Activated CD8-positive, alpha-beta memory T cell treated with anti-CD3 and anti-CD28 coated beads, Interleukin-2, amount 50 U/mL, for 24 hours (primary cell): Measurements from ENCODE around the gene TSPAN16.

Experiments
- DNase-seq: peaks from one replicate; pipeline ENCODE4 v3.0.0-alpha.2; 2020; ENCODE audit errors: extremely low read depth

Gene TSPAN16, protein sequence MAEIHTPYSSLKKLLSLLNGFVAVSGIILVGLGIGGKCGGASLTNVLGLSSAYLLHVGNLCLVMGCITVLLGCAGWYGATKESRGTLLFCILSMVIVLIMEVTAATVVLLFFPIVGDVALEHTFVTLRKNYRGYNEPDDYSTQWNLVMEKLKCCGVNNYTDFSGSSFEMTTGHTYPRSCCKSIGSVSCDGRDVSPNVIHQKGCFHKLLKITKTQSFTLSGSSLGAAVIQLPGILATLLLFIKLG

DNA sequence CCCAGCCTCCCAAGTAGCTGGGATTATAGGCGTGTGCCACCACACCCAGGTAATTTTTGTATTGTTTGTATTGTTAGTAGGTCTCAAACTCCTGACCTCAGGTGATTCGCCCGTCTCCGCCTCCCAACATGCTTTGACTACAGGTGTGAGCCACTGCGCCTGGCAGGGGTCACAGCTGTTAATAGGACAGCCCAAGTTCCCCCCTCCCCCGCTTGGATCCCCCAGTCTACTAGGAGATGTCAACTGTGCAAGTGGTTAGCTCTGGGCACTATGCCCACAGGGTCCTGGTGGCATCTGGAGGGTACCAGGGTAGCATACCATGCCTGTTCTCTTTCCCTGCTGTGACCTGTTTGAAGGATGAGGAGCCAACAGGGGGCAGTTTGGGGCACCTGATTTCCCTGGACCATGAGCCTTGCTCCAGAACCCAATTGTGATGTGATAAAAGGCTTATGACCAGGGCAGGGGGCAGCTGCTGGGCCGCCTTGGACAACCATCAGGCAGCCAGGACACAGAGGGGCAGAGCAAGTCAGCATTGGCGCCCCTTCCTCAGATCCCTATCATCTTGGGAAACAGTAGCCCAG lies at the start of gene TSPAN16:
TSS of gene TSPAN16 (plus strand) at position 496 of the 581 bp plus-strand sequence. CDS start 138 bp downstream, outside the sequence.
- no peak for DNase-seq

DNA sequence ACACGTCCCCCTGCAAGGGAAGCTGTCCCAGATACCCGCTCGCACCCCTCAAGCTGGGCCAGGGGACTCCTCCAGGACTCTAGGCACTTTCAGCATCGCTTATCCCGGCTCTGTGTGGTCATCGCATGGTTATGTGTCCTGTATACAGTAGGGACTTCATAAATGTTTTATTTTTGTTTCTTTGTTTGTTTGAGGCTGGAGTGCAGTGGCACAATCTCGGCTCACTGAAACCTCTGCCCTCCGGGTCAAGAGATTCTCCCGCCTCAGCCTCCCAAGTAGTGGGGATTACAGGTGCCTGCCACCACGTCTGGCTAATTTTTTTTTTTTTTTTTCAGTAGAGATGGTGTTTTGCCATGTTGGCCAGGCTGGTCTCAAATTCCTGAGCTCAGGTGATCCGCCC lies 49.0 kb upstream of the TSPAN16 start:
- no peak for DNase-seq

DNA sequence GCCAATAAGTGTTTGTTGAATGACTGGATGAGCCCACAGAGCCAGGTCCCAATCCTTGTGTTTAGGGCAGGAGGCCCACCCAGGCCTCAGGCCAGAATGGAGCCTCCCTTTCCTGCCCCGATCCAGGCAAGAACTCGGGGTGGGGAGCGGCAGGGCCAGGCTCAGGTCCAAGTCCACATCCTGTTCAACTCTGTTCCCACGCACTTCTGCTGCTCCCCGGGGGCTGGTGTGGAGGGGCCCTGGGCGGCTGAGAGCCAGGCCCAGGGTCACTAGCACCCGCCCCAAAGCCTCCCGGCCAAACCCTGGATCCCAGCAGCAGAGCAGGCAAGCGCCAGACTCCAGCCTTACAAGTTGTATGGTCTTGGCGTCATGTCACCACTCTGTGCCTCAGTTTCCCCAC lies 48.6 kb upstream of the TSPAN16 start:
- no peak for DNase-seq

DNA sequence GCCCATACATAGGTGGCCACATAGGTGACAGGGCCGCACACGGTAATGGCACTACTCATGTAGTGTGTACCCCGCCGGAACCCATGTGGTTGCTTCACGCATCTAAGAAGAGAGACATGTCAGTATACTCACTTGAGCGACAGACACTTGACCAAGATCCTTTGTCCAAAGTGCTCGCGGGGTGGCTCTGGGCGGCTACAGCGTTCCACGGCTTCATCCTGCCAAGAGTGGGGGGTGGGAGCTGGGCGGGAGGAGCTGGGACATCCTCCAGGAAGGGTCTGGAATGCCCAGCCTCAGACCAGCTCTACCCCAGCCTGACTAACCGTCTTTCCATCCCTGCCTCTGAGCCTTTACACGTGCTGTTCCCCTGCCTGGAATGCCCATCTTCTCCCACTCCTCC lies 48.0 kb upstream of the TSPAN16 start:
- DNase-seq: no peak

DNA sequence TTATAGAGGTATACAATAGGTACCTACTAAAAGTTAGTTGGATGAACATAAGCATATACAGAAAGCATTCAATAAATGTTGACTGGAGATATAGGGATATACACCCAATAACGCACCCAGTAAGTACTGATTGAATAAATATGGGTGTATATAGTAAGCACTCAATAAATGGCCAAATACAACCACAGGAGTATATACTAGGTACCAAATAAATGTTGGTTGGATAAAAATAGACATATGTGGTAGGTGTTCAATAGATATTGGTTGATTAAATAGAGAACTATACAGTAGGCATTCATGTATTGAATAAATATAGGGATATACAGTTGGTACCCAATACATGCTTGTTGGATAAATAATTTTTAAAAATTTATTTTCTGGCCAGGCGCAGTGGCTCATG lies 47.1 kb upstream of the TSPAN16 start:
- DNase-seq: no peak

DNA sequence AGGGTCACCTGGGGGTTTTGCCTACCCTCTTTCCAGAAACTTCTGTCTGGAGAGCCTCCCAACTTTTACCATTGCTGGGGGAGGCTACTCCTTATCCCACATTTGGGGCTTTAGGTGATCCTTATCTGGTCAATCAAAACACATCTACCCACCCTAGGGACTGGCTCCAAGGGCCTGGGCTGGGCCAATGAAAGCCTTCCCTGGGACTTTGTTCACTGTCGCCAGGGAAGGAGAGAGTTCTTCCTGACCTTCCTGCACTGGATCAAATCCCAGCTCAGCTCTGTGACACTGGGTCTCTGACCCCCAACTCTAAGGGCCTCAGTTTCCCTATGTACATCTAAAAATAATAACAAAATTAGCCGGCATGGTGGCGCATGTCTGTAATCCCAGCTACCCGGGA lies 44.7 kb upstream of the TSPAN16 start:
- DNase-seq: no peak

DNA sequence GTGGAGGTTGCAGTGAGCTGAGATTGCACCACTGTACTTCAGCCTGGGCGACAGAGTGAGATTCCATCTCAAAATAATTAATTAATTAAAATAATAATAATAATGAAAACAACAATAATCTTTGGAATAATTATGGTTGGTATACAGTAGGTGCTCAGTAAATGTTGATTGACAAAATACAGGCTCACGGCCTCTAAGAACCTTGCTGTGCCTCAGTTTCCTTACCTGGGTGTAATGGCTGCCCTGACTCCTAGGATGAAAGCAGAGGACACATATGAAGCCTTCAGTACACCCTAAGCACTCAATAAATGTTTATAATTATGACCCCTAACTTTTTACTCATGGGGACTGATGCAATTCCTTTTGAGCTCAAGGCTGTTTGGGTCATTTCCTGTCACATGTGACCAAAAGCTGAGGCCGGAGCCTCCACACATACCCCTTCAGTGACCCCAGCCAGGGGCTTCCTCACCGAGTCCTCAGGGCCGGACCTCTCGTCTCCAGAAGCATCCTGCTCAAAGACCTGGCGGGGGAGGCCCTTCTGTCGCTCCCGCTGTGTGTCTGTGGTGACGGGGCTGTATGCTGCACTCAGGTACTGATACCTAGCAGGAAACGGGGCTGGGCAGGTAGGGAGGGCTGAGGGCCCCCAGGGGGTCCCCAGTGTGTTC lies 44.2 kb upstream of the TSPAN16 start:
- no peak for DNase-seq

DNA sequence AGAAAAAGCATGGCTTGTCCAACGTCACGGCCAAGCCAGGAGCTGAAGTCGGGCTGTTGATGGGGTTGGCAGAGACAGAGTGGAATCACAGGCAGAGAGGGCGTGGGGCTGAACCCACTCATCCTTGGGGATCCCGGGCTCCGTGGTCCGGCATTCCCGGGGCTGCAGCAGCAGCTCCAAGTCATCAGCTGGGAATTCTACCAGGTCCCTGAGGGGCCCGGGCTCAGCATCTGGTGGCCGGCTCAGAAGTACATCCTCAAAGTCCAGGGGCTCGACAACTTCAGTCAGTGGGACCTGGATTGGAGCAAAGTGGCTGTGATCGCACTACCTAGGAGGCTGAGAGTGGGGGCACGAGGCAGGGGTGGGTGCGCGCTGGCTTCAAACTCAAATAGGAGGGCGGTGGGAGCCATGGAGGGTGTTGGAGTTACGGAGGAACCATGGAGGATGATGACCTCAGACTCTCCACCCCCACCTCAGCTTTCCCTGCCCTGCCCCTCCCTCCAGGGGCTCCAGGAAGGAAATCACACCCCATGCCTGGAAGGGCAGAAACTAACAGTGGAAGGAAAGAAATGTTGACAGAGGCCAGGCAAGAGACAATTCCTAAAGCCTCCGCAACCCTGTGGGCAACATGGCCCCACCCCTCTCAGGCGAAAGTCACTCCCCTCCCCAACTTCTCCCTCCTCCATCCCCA lies 43.1 kb upstream of the TSPAN16 start:
- DNase-seq: no peak

DNA sequence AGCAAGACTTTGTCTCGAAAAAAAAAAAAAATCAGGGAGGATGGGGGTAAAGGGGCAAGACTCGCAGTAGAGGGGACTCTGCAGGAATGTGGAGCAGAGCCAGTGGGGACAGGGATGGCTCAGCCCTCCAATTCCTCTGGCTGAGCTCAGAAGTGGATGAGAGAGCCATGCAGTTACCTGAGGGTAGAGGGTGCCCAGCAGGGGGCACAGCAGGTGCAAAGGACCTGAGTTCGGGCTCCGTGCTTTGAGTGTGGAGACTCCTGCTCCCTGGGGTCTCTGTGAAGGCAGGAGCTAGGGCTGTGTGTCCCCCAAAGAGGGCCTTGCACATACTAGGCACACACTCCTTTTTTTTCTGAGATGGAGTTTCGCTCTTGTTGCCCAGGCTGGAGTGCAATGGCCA lies 41.3 kb upstream of the TSPAN16 start:
- no peak for DNase-seq

DNA sequence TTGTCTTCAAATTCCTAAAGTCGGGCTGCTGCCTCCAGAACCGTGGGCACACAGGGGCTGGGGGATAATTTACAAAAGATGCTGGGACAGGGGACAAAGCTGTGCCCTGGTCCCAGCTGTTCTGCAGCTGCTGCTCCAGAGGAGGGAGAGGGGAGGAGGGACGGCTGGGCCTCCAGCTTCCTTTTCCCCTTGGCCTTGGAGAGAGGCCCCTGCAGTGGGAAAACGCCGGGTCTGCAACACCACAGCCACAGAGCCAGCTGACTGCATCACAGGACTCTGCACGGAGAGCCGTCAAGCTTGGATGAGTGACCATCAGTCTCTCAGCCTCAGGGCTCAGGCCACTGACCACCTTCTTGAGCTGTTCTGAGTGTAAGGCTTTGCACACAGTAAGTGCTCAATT lies 39.8 kb upstream of the TSPAN16 start:
- no peak for DNase-seq

DNA sequence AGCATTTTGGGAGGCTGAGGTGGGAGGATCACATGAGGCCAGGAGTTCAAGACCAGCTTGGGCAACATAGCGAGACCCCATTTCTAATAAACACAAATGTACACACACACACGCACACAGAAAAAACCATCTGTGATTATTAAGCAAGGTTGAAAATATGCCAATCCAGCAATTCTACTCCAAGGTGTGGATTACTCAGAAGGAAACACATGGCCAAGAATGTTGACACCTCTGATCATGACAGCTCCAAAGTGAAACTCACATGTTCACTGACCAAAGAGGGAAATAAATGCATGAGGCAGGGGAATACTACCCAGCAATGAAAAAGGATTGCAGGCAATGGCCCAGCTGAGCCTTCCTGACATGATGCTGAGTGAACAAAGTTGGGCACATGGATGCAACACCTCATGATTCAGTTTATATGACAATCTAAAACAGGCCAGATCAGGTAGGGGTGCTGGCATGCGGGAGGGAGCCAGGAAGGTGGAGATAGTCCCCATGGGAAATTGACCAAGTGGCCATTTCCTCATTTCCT lies 38.0 kb upstream of the TSPAN16 start:
- no peak for DNase-seq

DNA sequence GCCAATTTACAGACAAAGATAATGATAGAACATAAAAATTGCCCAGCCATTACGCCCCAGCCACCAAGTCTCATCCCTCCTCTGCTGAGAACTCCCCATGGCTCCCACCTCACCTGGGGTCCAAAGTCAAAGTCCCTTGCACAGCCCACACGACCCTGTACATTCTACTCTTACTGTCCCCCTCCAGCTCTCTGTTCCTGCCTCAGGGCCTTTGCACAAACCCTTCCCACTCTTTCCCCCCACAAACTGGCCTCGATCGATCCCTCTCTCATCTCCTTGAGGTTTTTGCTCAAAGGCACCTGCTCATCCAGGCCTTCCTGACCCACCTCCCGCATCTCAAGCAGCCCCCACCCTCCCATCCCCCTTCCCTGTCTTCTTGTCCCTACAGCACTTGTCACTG lies 35.0 kb upstream of the TSPAN16 start:
- no peak for DNase-seq

DNA sequence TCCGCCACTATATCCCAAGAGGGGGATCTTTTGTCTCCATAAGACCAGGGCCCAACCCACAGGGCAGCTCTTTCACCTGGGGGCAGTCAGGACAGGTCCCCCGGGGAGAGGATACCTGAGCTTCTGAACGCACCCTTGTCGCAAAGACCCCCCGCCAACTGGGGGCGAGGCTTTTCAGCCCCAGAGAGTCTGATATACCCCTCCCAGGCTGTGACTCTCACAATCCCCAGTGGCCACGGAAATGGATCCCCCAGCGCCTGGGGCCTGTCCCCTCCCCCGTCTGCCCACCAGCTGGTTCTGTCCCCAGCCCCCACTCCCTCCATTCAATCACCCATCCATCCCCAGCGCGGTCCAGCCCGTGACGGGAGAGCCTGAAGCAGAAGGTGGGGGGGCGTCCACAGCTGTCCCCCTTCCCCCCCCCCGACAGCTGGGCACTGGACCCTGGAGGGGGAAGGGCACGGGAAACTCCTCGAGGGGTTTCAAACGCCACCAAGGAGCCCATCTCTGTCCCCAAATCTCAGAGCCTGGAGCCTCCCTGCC lies 34.5 kb upstream of the TSPAN16 start:
- DNase-seq: no peak

DNA sequence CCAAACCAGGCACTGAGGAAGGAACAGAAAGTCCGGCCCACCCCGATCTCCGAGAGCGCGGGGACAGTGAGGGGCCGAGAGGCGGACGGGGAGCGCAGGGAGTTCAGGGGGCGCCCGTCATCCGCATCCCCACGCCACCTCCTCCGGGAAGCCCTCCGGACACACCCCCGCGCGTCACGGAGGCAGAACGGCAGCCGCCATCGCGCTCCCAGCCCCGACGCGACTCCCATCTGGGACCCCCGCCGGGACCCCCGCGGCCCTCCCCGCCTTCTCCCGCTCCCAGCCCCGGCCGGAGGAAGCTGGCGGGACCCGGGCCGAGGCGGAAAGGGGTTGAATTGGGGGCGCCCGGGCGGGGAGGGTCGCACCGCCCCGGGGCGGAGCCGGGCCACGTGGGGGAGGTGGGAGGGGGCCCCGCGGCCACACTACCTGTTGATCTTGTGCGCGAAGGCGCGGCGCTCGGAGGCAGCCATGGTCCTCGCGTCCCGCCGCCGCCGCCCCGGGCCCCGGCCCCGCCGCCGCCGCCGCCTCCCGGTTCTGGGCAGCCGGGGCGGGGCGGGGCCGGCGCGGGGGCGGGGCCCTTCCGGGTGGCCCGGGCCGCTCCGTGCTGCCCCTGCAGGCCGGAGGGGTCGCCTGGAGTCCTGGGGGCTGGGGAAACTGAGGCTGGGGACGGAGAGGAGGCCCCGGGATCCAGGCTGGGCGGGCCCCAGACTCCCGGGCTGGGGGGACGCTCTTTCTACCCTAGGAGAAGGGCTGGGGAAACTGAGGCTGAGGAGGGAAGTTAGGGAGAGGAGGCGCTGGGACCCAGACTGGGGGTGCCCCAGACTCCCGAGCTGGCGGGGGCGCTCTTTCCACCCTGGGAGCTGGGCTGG lies 33.8 kb upstream of the TSPAN16 start, which contains the start of gene DOCK6:
TSS of gene DOCK6 (minus strand) at position 554 of the 869 bp plus-strand sequence. CDS start at position 470, 84 bp downstream.
- no peak for DNase-seq

DNA sequence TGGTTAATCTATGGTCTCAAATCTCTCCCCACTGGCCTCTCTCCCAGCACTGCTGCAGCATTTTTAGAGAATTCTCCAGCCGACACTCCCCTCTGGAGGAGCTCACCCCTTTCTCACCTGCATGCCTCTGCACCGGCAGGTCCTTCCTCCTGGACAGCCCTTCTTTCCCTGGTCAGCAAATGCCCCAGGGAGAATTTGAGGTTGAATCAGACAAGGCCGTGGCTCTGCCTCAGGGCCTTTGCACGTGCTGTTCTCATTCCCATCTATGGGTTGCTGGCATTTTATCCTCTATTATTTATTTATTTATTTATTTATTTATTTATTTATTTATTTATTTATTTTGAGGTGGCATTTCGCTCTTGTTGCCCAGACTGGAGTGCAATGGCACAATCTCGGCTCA lies 32.2 kb upstream of the TSPAN16 start:
- DNase-seq: no peak

DNA sequence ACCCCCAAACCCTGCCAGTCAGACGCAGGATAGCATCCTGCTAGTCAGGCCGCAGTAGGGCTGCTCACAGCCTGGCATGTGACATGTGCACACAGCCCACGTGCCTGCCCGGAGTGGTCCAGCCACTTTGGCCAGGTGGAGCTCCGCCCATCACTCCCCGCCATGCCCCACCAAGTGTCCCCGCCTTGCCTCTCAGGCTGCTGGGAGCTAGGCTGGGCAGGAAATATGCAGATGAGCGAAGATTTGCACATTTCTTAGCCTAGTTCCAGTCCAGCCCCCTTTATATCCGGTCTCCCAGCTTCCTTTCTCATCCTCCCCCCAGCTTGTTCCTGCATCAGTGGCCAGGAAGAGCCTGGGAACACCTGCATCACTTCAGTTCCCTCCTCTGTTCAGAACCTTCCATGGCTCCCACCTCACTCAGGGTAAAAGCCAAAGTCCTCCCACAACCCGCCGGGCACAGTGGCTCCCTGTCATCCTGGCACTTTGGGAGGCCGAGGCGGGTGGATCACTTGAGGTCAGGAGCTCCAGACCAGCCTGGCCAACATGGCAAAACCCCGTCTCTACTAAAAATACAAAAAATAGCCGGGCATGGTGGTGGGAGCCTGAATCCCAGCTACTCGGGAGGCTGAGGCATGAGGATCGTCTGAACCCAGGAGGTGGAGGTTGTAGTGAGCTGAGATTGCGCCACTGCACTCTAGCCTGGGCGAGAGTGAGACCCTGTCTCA lies 31.3 kb upstream of the TSPAN16 start:
- no peak for DNase-seq

DNA sequence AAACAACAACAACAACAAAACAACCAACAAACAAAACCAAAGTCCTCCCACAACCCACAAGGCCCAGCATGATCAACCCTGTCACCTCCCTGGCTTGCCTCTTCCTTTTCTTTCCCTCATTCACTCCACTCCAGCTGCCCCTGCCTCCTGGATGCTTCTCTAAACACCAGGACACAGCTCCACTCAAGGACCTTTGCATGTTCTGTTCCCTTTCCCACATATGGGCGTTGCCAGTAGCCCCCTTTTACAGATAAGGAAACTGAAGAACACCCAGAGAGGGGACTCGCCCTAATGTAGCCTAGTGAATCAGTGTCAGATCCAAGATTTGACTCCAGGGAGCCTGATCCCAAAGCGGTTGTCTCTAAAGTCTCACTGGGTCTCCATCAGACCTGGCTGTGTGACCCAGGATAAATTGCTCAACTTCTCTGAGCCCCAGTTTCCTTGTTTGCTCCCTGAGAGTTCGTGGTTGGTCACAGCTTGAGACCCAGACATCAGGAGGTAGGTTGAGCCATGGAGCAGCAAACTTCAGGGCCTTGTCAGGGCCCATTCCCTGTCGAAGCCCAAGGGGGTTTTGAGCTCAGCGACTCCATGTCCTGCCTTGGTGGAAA lies 30.7 kb upstream of the TSPAN16 start:
- no peak for DNase-seq

DNA sequence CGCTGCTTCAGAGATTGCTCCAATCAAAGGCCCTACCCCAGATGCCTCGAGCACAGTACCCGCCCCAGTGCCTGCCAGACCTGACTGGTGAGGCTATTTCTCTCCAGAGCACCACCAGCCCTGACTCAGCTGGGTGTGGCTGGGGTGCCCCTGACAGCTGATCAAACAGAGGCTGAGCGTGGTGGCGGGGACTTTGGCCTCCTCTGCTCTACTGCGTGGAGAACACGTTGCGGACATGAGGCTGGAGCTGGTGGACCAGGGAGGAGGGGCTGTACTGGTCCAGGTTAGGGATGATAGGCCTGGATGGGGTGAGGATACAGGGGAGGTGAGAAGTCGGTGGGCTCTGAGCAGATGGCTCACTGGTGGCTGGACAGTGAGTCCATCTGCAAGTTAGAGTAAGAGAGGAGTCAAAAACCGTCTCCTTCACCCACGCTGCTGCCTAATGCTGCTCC lies 30.1 kb upstream of the TSPAN16 start:
- no peak for DNase-seq

DNA sequence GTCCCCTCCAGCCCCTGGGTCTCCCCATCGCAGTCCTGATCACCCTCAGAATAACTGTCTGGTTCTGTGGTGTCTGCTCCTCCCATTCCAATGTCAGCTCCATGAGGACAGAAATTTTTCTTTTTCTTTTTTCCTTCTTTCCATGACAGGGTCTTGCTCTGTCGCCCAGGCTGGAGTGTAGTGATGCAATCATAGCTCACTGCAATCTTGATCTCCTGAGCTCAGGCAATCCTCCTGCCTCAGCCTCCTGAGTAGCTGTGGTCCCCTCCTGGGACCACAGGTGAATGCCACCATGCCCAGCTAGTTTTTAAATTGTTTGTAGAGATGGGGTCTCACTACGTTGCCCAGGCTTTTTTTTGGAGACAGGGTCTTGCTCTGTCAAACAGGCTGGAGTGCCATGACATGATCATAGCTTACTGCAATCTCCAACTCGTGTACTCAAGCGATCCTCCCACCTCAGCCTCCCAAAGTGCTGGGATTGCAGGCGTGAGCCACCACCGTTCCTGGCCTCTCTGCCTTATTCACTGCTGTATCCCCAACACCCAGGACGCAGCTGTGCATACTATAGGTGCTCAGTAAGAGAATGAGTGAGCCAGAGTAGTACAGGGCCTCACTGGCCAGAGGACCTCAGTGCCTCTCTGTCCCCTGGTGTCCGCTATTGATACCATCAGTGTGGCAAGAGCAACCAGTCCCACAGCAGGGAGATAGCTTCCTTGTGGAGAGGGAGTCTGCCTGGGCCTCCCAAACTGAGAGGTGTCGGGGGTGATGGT lies 28.5 kb upstream of the TSPAN16 start:
- no peak for DNase-seq
